Activated CD4-positive, alpha-beta T cell treated with anti-CD3 and anti-CD28 coated beads, Interleukin-2, amount 10 ng/mL, durations not matched to agents 7 days and 5 days (primary cell): ENCODE data around the gene CACNA2D3. TPM values are rescaled to one million over a fixed set of nuclear protein-coding genes. Genes with fewer than 3 reads are reported as not detected.

Experiments used
- CTCF ChIA-PET: fragments of 350-600 bp; sonication (Branson Sonifier 250); formaldehyde crosslinking; loops from one replicate; lab custom pipeline; 2021; ENCODE audit warnings: antibody characterized with exemption; lab: Charles Lee
- POLR2A ChIA-PET: fragments of 350-600 bp; sonication (Branson Sonifier 250); formaldehyde crosslinking; loops from one replicate; lab custom pipeline; 2021; ENCODE audit warnings: antibody characterized with exemption; lab: Charles Lee
- DNase-seq: peaks from one replicate; pipeline ENCODE4 v3.0.0-alpha.2; 2020
- H3K27ac Mint-ChIP-seq: one replicate; pipeline ENCODE4 v1.8.0; 2021; ENCODE audit warnings: mild to moderate bottlenecking, moderate library complexity, mixed read lengths
- H3K27me3 Mint-ChIP-seq: one replicate; pipeline ENCODE4 v1.8.0; 2021; ENCODE audit warnings: mixed read lengths
- H3K36me3 Mint-ChIP-seq: one replicate; pipeline ENCODE4 v1.8.0; 2021; ENCODE audit warnings: low read depth, mixed read lengths
- H3K4me1 Mint-ChIP-seq: one replicate; pipeline ENCODE4 v1.8.0; 2021; ENCODE audit warnings: mixed read lengths
- H3K4me3 Mint-ChIP-seq: one replicate; pipeline ENCODE4 v1.8.0; 2021; ENCODE audit warnings: mild to moderate bottlenecking, moderate library complexity, mixed read lengths
- H3K9me3 Mint-ChIP-seq: one replicate; pipeline ENCODE4 v1.8.0; 2021; ENCODE audit warnings: mixed read lengths
- total RNA-seq, 2 experiments: library from RNA; stranded (reverse); gene quantifications; one replicate each; pipeline ENCODE4 v1.2.3, GENCODE V29; 2021

CACNA2D3 gene
- total RNA-seq, 2 experiments from 2014 or later, result not detected

- POLR2A ChIA-PET, result no interaction called here
- Mint-ChIP-seq H3K36me3 (no peaks in the 10 kb centered on the region), H3K4me3 (no peak overlapping the region), H3K4me1 (no peaks in the 10 kb centered on the region), H3K27ac (no peak overlapping the region), H3K27me3 (no peaks in the 10 kb centered on the region), H3K9me3 (no peaks in the 10 kb centered on the region)
- CTCF ChIA-PET, result no interaction called here
- DNase-seq, result no peak
Measured at GRCh38 chr3:54706738-54707137, 584.4 kb downstream of the CACNA2D3 start.

GRCh38 chr3:54709785-54710184, 587.4 kb downstream of the CACNA2D3 start:
- H3K36me3 Mint-ChIP-seq, result no peaks in the 10 kb centered on the region
- DNase-seq, result no peak
- ChIA-PET CTCF (no interaction called here), POLR2A (no interaction called here)
- no peaks in the 10 kb centered on the region for H3K27me3 Mint-ChIP-seq
- no peaks in the 10 kb centered on the region for H3K4me1 Mint-ChIP-seq
- H3K27ac Mint-ChIP-seq, result no peak overlapping the region
- H3K9me3 Mint-ChIP-seq, result peaks cover 3% of the 10 kb centered on the region
- H3K4me3 Mint-ChIP-seq, result no peak overlapping the region

GRCh38 chr3:54710954-54711353, 588.6 kb downstream of the CACNA2D3 start:
- peaks cover 3% of the 10 kb centered on the region for H3K9me3 Mint-ChIP-seq
- H3K27me3 Mint-ChIP-seq, result no peaks in the 10 kb centered on the region
- H3K27ac Mint-ChIP-seq, result no peak overlapping the region
- H3K36me3 Mint-ChIP-seq, result no peaks in the 10 kb centered on the region
- POLR2A ChIA-PET, result no interaction called here
- no peak overlapping the region for H3K4me3 Mint-ChIP-seq
- no peak for DNase-seq
- H3K4me1 Mint-ChIP-seq, result no peaks in the 10 kb centered on the region
- CTCF ChIA-PET, result no interaction called here

- no peaks in the 10 kb centered on the region for H3K27me3 Mint-ChIP-seq
- no peaks in the 10 kb centered on the region for H3K36me3 Mint-ChIP-seq
- no peak overlapping the region for H3K4me3 Mint-ChIP-seq
- peaks cover 3% of the 10 kb centered on the region for H3K9me3 Mint-ChIP-seq
- ChIA-PET POLR2A (no interaction called here), CTCF (no interaction called here)
- no peak overlapping the region for H3K27ac Mint-ChIP-seq
- H3K4me1 Mint-ChIP-seq, result no peaks in the 10 kb centered on the region
- no peak for DNase-seq
Measured at GRCh38 chr3:54712539-54712938, 590.2 kb downstream of the CACNA2D3 start.

- CTCF ChIA-PET, result no interaction called here
- no peaks in the 10 kb centered on the region for H3K36me3 Mint-ChIP-seq
- no peaks in the 10 kb centered on the region for H3K27me3 Mint-ChIP-seq
- no peak overlapping the region for H3K27ac Mint-ChIP-seq
- no peaks in the 10 kb centered on the region for H3K4me1 Mint-ChIP-seq
- POLR2A ChIA-PET, result no interaction called here
- no peak overlapping the region for H3K4me3 Mint-ChIP-seq
- peaks cover 3% of the 10 kb centered on the region for H3K9me3 Mint-ChIP-seq
- DNase-seq, result no peak
Measured at GRCh38 chr3:54713031-54713430, 590.7 kb downstream of the CACNA2D3 start.

- ChIA-PET CTCF (no interaction called here), POLR2A (no interaction called here)
- DNase-seq, result no peak
- Mint-ChIP-seq H3K27ac (no peak overlapping the region), H3K9me3 (peaks cover 3% of the 10 kb centered on the region), H3K27me3 (no peaks in the 10 kb centered on the region), H3K4me3 (no peak overlapping the region), H3K4me1 (no peaks in the 10 kb centered on the region), H3K36me3 (no peaks in the 10 kb centered on the region)
Measured at GRCh38 chr3:54713455-54713854, 591.1 kb downstream of the CACNA2D3 start.

- no peak overlapping the region for H3K4me3 Mint-ChIP-seq
Measured at GRCh38 chr3:54714035-54714434, 591.7 kb downstream of the CACNA2D3 start.

GRCh38 chr3:54717506-54717905, 595.2 kb downstream of the CACNA2D3 start:
- CTCF ChIA-PET, result no interaction called here
- no peak for DNase-seq

More at GRCh38 chr3:54714035-54714434, 591.7 kb downstream of the CACNA2D3 start:
- POLR2A ChIA-PET, result no interaction called here
- Mint-ChIP-seq H3K27ac (no peak overlapping the region), H3K9me3 (peaks cover 3% of the 10 kb centered on the region), H3K36me3 (no peaks in the 10 kb centered on the region), H3K27me3 (no peaks in the 10 kb centered on the region), H3K4me1 (no peaks in the 10 kb centered on the region)
- CTCF ChIA-PET, result no interaction called here
- DNase-seq, result no peak

GRCh38 chr3:54719914-54720313, 597.6 kb downstream of the CACNA2D3 start:
- CTCF ChIA-PET, result no interaction called here
- peaks cover 2% of the 10 kb centered on the region for H3K9me3 Mint-ChIP-seq
- POLR2A ChIA-PET, result no interaction called here

More at GRCh38 chr3:54717506-54717905, 595.2 kb downstream of the CACNA2D3 start:
- Mint-ChIP-seq H3K27ac (no peak overlapping the region), H3K36me3 (no peaks in the 10 kb centered on the region), H3K4me1 (no peaks in the 10 kb centered on the region), H3K4me3 (no peak overlapping the region), H3K27me3 (peaks cover 2% of the 10 kb centered on the region), H3K9me3 (peaks cover 3% of the 10 kb centered on the region)
- POLR2A ChIA-PET, result no interaction called here

GRCh38 chr3:54720604-54721003, 598.3 kb downstream of the CACNA2D3 start:
- Mint-ChIP-seq H3K36me3 (no peaks in the 10 kb centered on the region), H3K27me3 (peaks cover 2% of the 10 kb centered on the region), H3K4me1 (no peaks in the 10 kb centered on the region), H3K4me3 (no peak overlapping the region), H3K9me3 (peaks cover 2% of the 10 kb centered on the region), H3K27ac (no peak overlapping the region)
- CTCF ChIA-PET, result no interaction called here
- DNase-seq, result no peak
- POLR2A ChIA-PET, result no interaction called here

More at GRCh38 chr3:54719914-54720313, 597.6 kb downstream of the CACNA2D3 start:
- H3K4me3 Mint-ChIP-seq, result no peak overlapping the region
- H3K4me1 Mint-ChIP-seq, result no peaks in the 10 kb centered on the region
- peaks cover 2% of the 10 kb centered on the region for H3K27me3 Mint-ChIP-seq
- no peak overlapping the region for H3K27ac Mint-ChIP-seq
- DNase-seq, result no peak
- no peaks in the 10 kb centered on the region for H3K36me3 Mint-ChIP-seq

- no peak for DNase-seq
- Mint-ChIP-seq H3K4me1 (no peaks in the 10 kb centered on the region), H3K27me3 (no peaks in the 10 kb centered on the region), H3K27ac (no peak overlapping the region), H3K4me3 (no peak overlapping the region), H3K9me3 (peaks cover 12% of the 10 kb centered on the region), H3K36me3 (no peaks in the 10 kb centered on the region)
- POLR2A ChIA-PET, result no interaction called here
- CTCF ChIA-PET, result no interaction called here
Measured at GRCh38 chr3:54731732-54732445, 609.5 kb downstream of the CACNA2D3 start.

GRCh38 chr3:54733106-54734006, 611.0 kb downstream of the CACNA2D3 start:
- H3K9me3 Mint-ChIP-seq, result peaks cover 5% of the 10 kb centered on the region
- CTCF ChIA-PET, result no interaction called here
- H3K4me3 Mint-ChIP-seq, result no peak overlapping the region
- no peak for DNase-seq
- POLR2A ChIA-PET, result no interaction called here
- H3K27me3 Mint-ChIP-seq, result no peaks in the 10 kb centered on the region
- no peaks in the 10 kb centered on the region for H3K4me1 Mint-ChIP-seq
- H3K27ac Mint-ChIP-seq, result no peak overlapping the region
- H3K36me3 Mint-ChIP-seq, result no peaks in the 10 kb centered on the region

- no peak overlapping the region for H3K4me3 Mint-ChIP-seq
- ChIA-PET POLR2A (no interaction called here), CTCF (no interaction called here)
- no peaks in the 10 kb centered on the region for H3K9me3 Mint-ChIP-seq
- H3K4me1 Mint-ChIP-seq, result no peaks in the 10 kb centered on the region
- DNase-seq, result no peak
- no peaks in the 10 kb centered on the region for H3K27me3 Mint-ChIP-seq
- no peaks in the 10 kb centered on the region for H3K36me3 Mint-ChIP-seq
- H3K27ac Mint-ChIP-seq, result no peak overlapping the region
Measured at GRCh38 chr3:54736459-54736858, 614.1 kb downstream of the CACNA2D3 start.
